H9 (cell line): ENCODE results near the gene TRIO. TPM values are rescaled to one million over a fixed set of nuclear protein-coding genes. Genes with fewer than 3 reads are reported as not detected.

ENCODE experiments used
- DNase-seq: peaks from one replicate; pipeline ENCODE4 v3.0.0-alpha.2; 2017
- H2AFZ ChIP-seq: one replicate; pipeline ENCODE4 v1.6.1; 2013; ENCODE audit warnings: mild to moderate bottlenecking, low read length, control low read depth, moderate library complexity
- H2AK5ac ChIP-seq: 2 replicates; pipeline ENCODE4 v1.6.1; 2013; ENCODE audit warnings: low read length, control low read depth, mixed read lengths; ENCODE audit not compliant: insufficient read length
- H2BK120ac ChIP-seq: one replicate; pipeline ENCODE4 v1.6.1; 2013; ENCODE audit warnings: low read depth, mild to moderate bottlenecking, low read length, control low read depth, inconsistent platforms; ENCODE audit not compliant: poor library complexity, severe bottlenecking
- H2BK12ac ChIP-seq: 2 replicates; pipeline ENCODE4 v1.6.1; 2013; ENCODE audit warnings: low read length, control low read depth, mixed read lengths, low read depth; ENCODE audit not compliant: insufficient read length
- H2BK15ac ChIP-seq: 2 replicates; pipeline ENCODE4 v1.6.1; 2013; ENCODE audit warnings: low read depth, low read length, control low read depth
- H2BK20ac ChIP-seq: one replicate; pipeline ENCODE4 v1.6.1; 2013; ENCODE audit warnings: low read depth, mild to moderate bottlenecking, low read length, control low read depth, inconsistent platforms; ENCODE audit not compliant: poor library complexity, severe bottlenecking
- H2BK5ac ChIP-seq: 2 replicates; pipeline ENCODE4 v1.6.1; 2013; ENCODE audit warnings: low read length, control low read depth, mixed read lengths; ENCODE audit not compliant: insufficient read length
- H3K14ac ChIP-seq: 2 replicates; pipeline ENCODE4 v1.6.1; 2013; ENCODE audit warnings: low read length, control low read depth; ENCODE audit not compliant: insufficient read depth
- H3K18ac ChIP-seq: 2 replicates; pipeline ENCODE4 v1.6.1; 2013; ENCODE audit warnings: low read depth, mild to moderate bottlenecking, mixed read lengths, low read length, control low read depth; ENCODE audit not compliant: insufficient read length
- H3K23ac ChIP-seq: 2 replicates; pipeline ENCODE4 v1.6.1; 2013; ENCODE audit warnings: low read length, control low read depth, mixed read lengths, low read depth; ENCODE audit not compliant: insufficient read length
- H3K23me2 ChIP-seq: 2 replicates; pipeline ENCODE4 v1.6.1; 2013; ENCODE audit warnings: low read depth, mild to moderate bottlenecking, mixed read lengths, low read length, control low read depth; ENCODE audit not compliant: insufficient read length, poor library complexity, severe bottlenecking
- H3K27ac ChIP-seq: 2 replicates; pipeline ENCODE4 v1.5.1; 2013; ENCODE audit warnings: low read length, control low read depth, mixed read lengths, low read depth; ENCODE audit not compliant: insufficient read length
- H3K27me3 ChIP-seq: 2 replicates; pipeline ENCODE4 v1.6.1; 2013; ENCODE audit warnings: low read length, control low read depth, inconsistent platforms; ENCODE audit not compliant: insufficient read depth
- H3K4ac ChIP-seq: 2 replicates; pipeline ENCODE4 v1.6.1; 2013; ENCODE audit warnings: low read depth, mild to moderate bottlenecking, control low read depth, inconsistent platforms, low read length, moderate library complexity
- H3K4me1 ChIP-seq: 2 replicates; pipeline ENCODE4 v1.6.1; 2013; ENCODE audit warnings: low read length, control low read depth, inconsistent platforms; ENCODE audit not compliant: insufficient read depth
- H3K4me2 ChIP-seq: 2 replicates; pipeline ENCODE4 v1.6.1; 2013; ENCODE audit warnings: low read length, control low read depth, mixed read lengths; ENCODE audit not compliant: insufficient read length, insufficient read depth
- H3K56ac ChIP-seq: 2 replicates; pipeline ENCODE4 v1.6.1; 2013; ENCODE audit warnings: low read depth, mild to moderate bottlenecking, mixed read lengths, low read length, control low read depth; ENCODE audit not compliant: insufficient read length
- H3K79me1 ChIP-seq: 2 replicates; pipeline ENCODE4 v1.6.1; 2013; ENCODE audit warnings: low read depth, mild to moderate bottlenecking, moderate library complexity, low read length, control low read depth, inconsistent platforms; ENCODE audit not compliant: insufficient read depth, poor library complexity, severe bottlenecking
- H3K79me2 ChIP-seq: 2 replicates; pipeline ENCODE4 v1.6.1; 2013; ENCODE audit warnings: low read length, control low read depth, inconsistent platforms; ENCODE audit not compliant: insufficient read depth
- H3K9ac ChIP-seq: 2 replicates; pipeline ENCODE4 v1.6.1; 2013; ENCODE audit warnings: low read length, control low read depth, mixed read lengths; ENCODE audit not compliant: insufficient read length; ENCODE audit errors: extremely low read depth
- H3K9me3 ChIP-seq: one replicate; pipeline ENCODE4 v1.6.1; 2013; ENCODE audit warnings: low read depth, low read length, inconsistent platforms; ENCODE audit not compliant: control insufficient read depth
- H3T11ph ChIP-seq: one replicate; pipeline ENCODE4 v1.6.1; 2013; ENCODE audit warnings: mild to moderate bottlenecking, low read length, control low read depth, inconsistent platforms
- H4K20me1 ChIP-seq: one replicate; pipeline ENCODE4 v1.6.1; 2013; ENCODE audit not compliant: control insufficient read depth, insufficient read length, insufficient read depth
- H4K5ac ChIP-seq: 2 replicates; pipeline ENCODE4 v1.6.1; 2013; ENCODE audit warnings: low read depth, mild to moderate bottlenecking, mixed read lengths, low read length, control low read depth; ENCODE audit not compliant: insufficient read length
- H4K8ac ChIP-seq: replicated peaks from 2 replicates; pipeline ENCODE4 v1.6.1; 2013; ENCODE audit warnings: low read length, control low read depth, mixed read lengths, low read depth; ENCODE audit not compliant: insufficient read length
- H4K91ac ChIP-seq: 2 replicates; pipeline ENCODE4 v1.6.1; 2013; ENCODE audit warnings: low read depth, mild to moderate bottlenecking, moderate library complexity, mixed read lengths, low read length, control low read depth; ENCODE audit not compliant: insufficient read length
- H3K27ac Mint-ChIP-seq, 3 experiments: 2 replicates in 2 of 3; 3 replicates in 1 of 3; pipeline ENCODE4 v1.8.0; 2020 to 2021; ENCODE audit warnings: mixed read lengths in 3 of 3, mild to moderate bottlenecking in 1 of 3, moderate library complexity in 1 of 3
- H3K27me3 Mint-ChIP-seq: 2 replicates; pipeline ENCODE4 v1.8.0; 2021; ENCODE audit warnings: low read depth, mild to moderate bottlenecking, moderate library complexity, mixed read lengths
- H3K36me3 Mint-ChIP-seq, 3 experiments: 2 replicates in 2 of 3; 3 replicates in 1 of 3; pipeline ENCODE4 v1.8.0; 2020 to 2021; ENCODE audit warnings: low read depth in 3 of 3, mixed read lengths in 3 of 3; ENCODE audit not compliant: insufficient read depth in 1 of 3
- H3K4me1 Mint-ChIP-seq, 2 experiments: 2 replicates each; pipeline ENCODE4 v1.8.0; 2020; ENCODE audit warnings: mixed read lengths in 2 of 2
- H3K4me3 Mint-ChIP-seq, 2 experiments: 2 replicates in 1 of 2; 3 replicates in 1 of 2; pipeline ENCODE4 v1.8.0; 2020 to 2021; ENCODE audit warnings: mild to moderate bottlenecking in 2 of 2, mixed read lengths in 2 of 2, moderate library complexity in 1 of 2
- H3K9me3 Mint-ChIP-seq, 2 experiments: 2 replicates in 1 of 2; 3 replicates in 1 of 2; pipeline ENCODE4 v1.8.0; 2020; ENCODE audit warnings: mild to moderate bottlenecking in 2 of 2, mixed read lengths in 2 of 2, moderate library complexity in 1 of 2
- WGBS: extraction: QIAGEN DNeasy Blood & Tissue Kit; methylation state at CpG from one replicate; pipeline ENCODE4 v1.1.7; 2013; ENCODE audit warnings: missing lambda C conversion rate, low lambda C conversion rate, mixed read lengths; ENCODE audit not compliant: insufficient read length; ENCODE audit errors: extremely low coverage; 5-methylcytosine and 5-hydroxymethylcytosine counted together
- total RNA-seq: library from RNA; stranded (reverse); gene quantifications from 2 replicates; pipeline ENCODE4 v1.2.1, GENCODE V29; 2021
- TF ChIP-seq, protein P1 (sequence below): fragments of 200-600 bp; sonication (generic); conservative IDR thresholded peaks from 3 replicates; pipeline ENCODE4 v1.8.0; 2021; ENCODE audit warnings: antibody characterized with exemption, mild to moderate bottlenecking

TRIO gene
- total RNA-seq, 1 experiment from 2014 or later = 87.8 TPM

DNA sequence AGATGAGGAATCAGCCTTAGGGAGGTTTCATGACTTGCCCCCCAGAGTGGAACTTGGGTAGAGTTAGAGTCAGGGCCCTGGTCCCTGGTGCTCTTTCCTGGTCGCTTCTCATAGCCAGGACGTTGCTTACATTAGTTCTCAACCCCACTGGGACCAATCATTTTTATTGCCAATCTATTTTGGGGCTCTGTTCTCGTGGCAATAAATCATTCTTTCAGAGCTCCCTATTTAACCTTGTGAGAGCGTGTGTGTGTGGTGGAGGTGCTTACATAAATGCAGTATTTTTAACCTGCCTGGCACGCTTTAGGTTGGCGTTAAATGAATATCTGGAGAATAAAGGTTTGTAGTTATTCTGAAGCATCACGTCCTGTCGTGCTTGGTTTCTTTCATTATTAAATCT is 4.1 kb downstream of the TRIO start:
- H2BK5ac ChIP-seq = no peak overlapping the region
- H3K79me1 ChIP-seq = peaks cover 13% of the 10 kb centered on the region
- H3K27me3 ChIP-seq = no peaks in the 10 kb centered on the region
- H4K20me1 ChIP-seq = no peaks in the 10 kb centered on the region
- Mint-ChIP-seq H3K27me3 (peaks cover 9% of the 10 kb centered on the region), H3K36me3 (peaks cover 0 to 3% (median 0%) of the 10 kb centered on the region in 3 experiments; a peak in 2 of 7 replicates), H3K4me1 (peaks cover 59 to 60% of the 10 kb centered on the region in 2 experiments), H3K27ac (no peak overlapping the region), H3K9me3 (peaks cover 0 to 2% of the 10 kb centered on the region in 2 experiments; a peak in 2 of 5 replicates), H3K4me3 (no peak overlapping the region)
- H2AFZ ChIP-seq = no peak overlapping the region
- no peak overlapping the region for H2BK12ac ChIP-seq
- H3K4ac ChIP-seq = no peak overlapping the region
- no peak overlapping the region for H4K8ac ChIP-seq
- H3K23me2 ChIP-seq = peaks cover 19% of the 10 kb centered on the region
- no peak for DNase-seq
- H3K79me2 ChIP-seq = peaks cover 51% of the 10 kb centered on the region
- no peak overlapping the region for H3K18ac ChIP-seq
- no peak overlapping the region for H4K5ac ChIP-seq
- H3K23ac ChIP-seq = no peak overlapping the region
- no peak overlapping the region for H2BK20ac ChIP-seq
- H3K4me2 ChIP-seq = no peak overlapping the region
- peaks cover 17% of the 10 kb centered on the region for H3K4me1 ChIP-seq
- H3K27ac ChIP-seq = no peak overlapping the region
- no CpG with 5 or more reads among the region's 8 CpGs for WGBS
- H2BK120ac ChIP-seq = no peak overlapping the region
- no peak overlapping the region for H3K9ac ChIP-seq
- H3K14ac ChIP-seq = no peak overlapping the region
- TF ChIP-seq, protein P1, sequence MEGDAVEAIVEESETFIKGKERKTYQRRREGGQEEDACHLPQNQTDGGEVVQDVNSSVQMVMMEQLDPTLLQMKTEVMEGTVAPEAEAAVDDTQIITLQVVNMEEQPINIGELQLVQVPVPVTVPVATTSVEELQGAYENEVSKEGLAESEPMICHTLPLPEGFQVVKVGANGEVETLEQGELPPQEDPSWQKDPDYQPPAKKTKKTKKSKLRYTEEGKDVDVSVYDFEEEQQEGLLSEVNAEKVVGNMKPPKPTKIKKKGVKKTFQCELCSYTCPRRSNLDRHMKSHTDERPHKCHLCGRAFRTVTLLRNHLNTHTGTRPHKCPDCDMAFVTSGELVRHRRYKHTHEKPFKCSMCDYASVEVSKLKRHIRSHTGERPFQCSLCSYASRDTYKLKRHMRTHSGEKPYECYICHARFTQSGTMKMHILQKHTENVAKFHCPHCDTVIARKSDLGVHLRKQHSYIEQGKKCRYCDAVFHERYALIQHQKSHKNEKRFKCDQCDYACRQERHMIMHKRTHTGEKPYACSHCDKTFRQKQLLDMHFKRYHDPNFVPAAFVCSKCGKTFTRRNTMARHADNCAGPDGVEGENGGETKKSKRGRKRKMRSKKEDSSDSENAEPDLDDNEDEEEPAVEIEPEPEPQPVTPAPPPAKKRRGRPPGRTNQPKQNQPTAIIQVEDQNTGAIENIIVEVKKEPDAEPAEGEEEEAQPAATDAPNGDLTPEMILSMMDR = no peak
- H2AK5ac ChIP-seq = no peak overlapping the region
- no peak overlapping the region for H3K56ac ChIP-seq
- H3K9me3 ChIP-seq = no peaks in the 10 kb centered on the region
- H3T11ph ChIP-seq = no peak overlapping the region
- no peak overlapping the region for H2BK15ac ChIP-seq
- H4K91ac ChIP-seq = no peak overlapping the region
